SK-N-SH treated with all-trans-retinoic acid at 6 μM for 48 hours (cell line): ENCODE measurements around the gene RECK.

ENCODE experiments used
- ATAC-seq: fragments of 200-7000 bp; cut with Tn5 transposase; 3 replicates; pipeline ENCODE4 v1.9.1; 2020; ENCODE audit warnings: mild to moderate bottlenecking, moderate library complexity
- ARNTL ChIP-seq: fragments of 450-650 bp; formaldehyde crosslinking; IDR thresholded peaks from 2 replicates; pipeline ENCODE4 v1.5.0; 2020; ENCODE audit warnings: low read depth, mild to moderate bottlenecking, moderate library complexity, borderline replicate concordance
- BACH2 ChIP-seq: fragments of 250-450 bp; sonication (Bioruptor Pico); IDR thresholded peaks from 2 replicates; pipeline ENCODE4 v1.9.0; 2021; ENCODE audit warnings: mild to moderate bottlenecking, borderline replicate concordance
- CSDC2 ChIP-seq: fragments of 250-450 bp; sonication (Bioruptor Pico); IDR thresholded peaks from 2 replicates; pipeline ENCODE4 v1.5.0; 2020; ENCODE audit warnings: mild to moderate bottlenecking, moderate library complexity
- ESRRG ChIP-seq: fragments of 250-450 bp; sonication (Bioruptor Pico); IDR thresholded peaks from 2 replicates; pipeline ENCODE4 v1.6.1; 2021; ENCODE audit warnings: mild to moderate bottlenecking
- OSR1 ChIP-seq: fragments of 250-450 bp; sonication (Bioruptor Pico); IDR thresholded peaks from 2 replicates; pipeline ENCODE4 v1.8.0; 2022; ENCODE audit warnings: moderate library complexity, mild to moderate bottlenecking, inconsistent platforms
- PPARA ChIP-seq: fragments of 250-450 bp; sonication (Bioruptor Pico); IDR thresholded peaks from 2 replicates; pipeline ENCODE4 v1.5.0; 2020; ENCODE audit warnings: mild to moderate bottlenecking, borderline replicate concordance
- SNAI2 ChIP-seq: fragments of 250-450 bp; sonication (Bioruptor Pico); IDR thresholded peaks from 2 replicates; pipeline ENCODE4 v1.5.0; 2020; ENCODE audit warnings: mild to moderate bottlenecking, moderate library complexity
- TCF4 ChIP-seq: fragments of 250-450 bp; sonication (Bioruptor Pico); IDR thresholded peaks from 2 replicates; pipeline ENCODE4 v1.8.0; 2021; ENCODE audit warnings: mild to moderate bottlenecking, moderate library complexity, borderline replicate concordance
- TOX ChIP-seq: fragments of 250-450 bp; sonication (Bioruptor Pico); IDR thresholded peaks from 2 replicates; pipeline ENCODE4 v1.8.0; 2021; ENCODE audit warnings: mild to moderate bottlenecking, moderate library complexity, borderline replicate concordance
- ZC3H10 ChIP-seq: fragments of 250-450 bp; sonication (Bioruptor Pico); IDR thresholded peaks from 2 replicates; pipeline ENCODE4 v1.5.1; 2021; ENCODE audit warnings: mild to moderate bottlenecking, moderate library complexity
- ZFP3 ChIP-seq: fragments of 250-450 bp; sonication (Bioruptor Pico); IDR thresholded peaks from 2 replicates; pipeline ENCODE4 v1.5.0; 2020; ENCODE audit warnings: mild to moderate bottlenecking, moderate library complexity
- ZFP30 ChIP-seq: fragments of 450-650 bp; formaldehyde crosslinking; IDR thresholded peaks from 2 replicates; pipeline ENCODE4 v1.5.0; 2022; ENCODE audit warnings: mild to moderate bottlenecking, moderate library complexity
- ZNF565 ChIP-seq: fragments of 450-650 bp; formaldehyde crosslinking; conservative IDR thresholded peaks from 2 replicates; pipeline ENCODE4 v1.5.0; 2020; ENCODE audit warnings: low read depth, mild to moderate bottlenecking, moderate library complexity
- ZNF8 ChIP-seq: fragments of 450-650 bp; formaldehyde crosslinking; IDR thresholded peaks from 2 replicates; pipeline ENCODE4 v1.5.0; 2020; ENCODE audit warnings: mild to moderate bottlenecking, moderate library complexity
- TF ChIP-seq, protein P1 (sequence below): fragments of 250-450 bp; sonication (Bioruptor Pico); IDR thresholded peaks from 2 replicates; pipeline ENCODE4 v1.8.0; 2020; ENCODE audit warnings: mild to moderate bottlenecking, moderate library complexity, borderline replicate concordance
- TF ChIP-seq, protein P2 (sequence below): fragments of 250-450 bp; sonication (Bioruptor Pico); IDR thresholded peaks from 2 replicates; pipeline ENCODE4 v1.5.1; 2020; ENCODE audit warnings: low read depth, mild to moderate bottlenecking, moderate library complexity
- TF ChIP-seq, protein P3 (sequence below): fragments of 250-450 bp; sonication (Bioruptor Pico); IDR thresholded peaks from 2 replicates; pipeline ENCODE4 v1.8.0; 2021; ENCODE audit warnings: low read depth, mild to moderate bottlenecking, moderate library complexity, borderline replicate concordance
- TF ChIP-seq, protein P4 (sequence below): fragments of 250-450 bp; sonication (Bioruptor Pico); IDR thresholded peaks from 2 replicates; pipeline ENCODE4 v1.5.1; 2021; ENCODE audit warnings: mild to moderate bottlenecking, moderate library complexity
- TF ChIP-seq, protein P5 (sequence below): fragments of 250-450 bp; sonication (Bioruptor Pico); IDR thresholded peaks from 2 replicates; pipeline ENCODE4 v1.5.0; 2020; ENCODE audit warnings: mild to moderate bottlenecking, moderate library complexity

RECK gene

DNA sequence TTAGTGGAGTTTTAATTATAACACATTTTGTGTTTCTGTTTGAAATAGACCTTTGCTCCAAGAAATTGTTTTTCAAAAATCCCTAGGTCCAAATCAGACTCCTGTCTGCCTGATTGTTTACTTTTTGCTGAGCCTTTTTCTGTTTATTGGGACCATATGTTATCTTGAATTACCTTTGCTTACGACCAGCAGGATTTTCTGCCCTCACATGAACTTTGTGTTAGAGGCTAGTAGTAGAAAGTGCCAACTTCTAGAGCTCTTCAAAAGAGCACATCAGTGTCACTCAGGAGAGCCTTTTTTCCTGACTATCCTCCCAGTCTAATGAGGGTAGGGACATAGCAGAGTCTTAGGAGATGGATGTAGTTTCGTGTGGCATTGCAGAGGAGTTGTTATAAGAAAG lies 10.2 kb downstream of the RECK start:
- TF ChIP-seq, protein P1, sequence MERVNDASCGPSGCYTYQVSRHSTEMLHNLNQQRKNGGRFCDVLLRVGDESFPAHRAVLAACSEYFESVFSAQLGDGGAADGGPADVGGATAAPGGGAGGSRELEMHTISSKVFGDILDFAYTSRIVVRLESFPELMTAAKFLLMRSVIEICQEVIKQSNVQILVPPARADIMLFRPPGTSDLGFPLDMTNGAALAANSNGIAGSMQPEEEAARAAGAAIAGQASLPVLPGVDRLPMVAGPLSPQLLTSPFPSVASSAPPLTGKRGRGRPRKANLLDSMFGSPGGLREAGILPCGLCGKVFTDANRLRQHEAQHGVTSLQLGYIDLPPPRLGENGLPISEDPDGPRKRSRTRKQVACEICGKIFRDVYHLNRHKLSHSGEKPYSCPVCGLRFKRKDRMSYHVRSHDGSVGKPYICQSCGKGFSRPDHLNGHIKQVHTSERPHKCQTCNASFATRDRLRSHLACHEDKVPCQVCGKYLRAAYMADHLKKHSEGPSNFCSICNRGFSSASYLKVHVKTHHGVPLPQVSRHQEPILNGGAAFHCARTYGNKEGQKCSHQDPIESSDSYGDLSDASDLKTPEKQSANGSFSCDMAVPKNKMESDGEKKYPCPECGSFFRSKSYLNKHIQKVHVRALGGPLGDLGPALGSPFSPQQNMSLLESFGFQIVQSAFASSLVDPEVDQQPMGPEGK = no peak
- no peak for TF ChIP-seq ARNTL (CRISPR knock-in tag)
- peak; percentile 39; the same call in 1 of the 3 replicates for ATAC-seq

DNA sequence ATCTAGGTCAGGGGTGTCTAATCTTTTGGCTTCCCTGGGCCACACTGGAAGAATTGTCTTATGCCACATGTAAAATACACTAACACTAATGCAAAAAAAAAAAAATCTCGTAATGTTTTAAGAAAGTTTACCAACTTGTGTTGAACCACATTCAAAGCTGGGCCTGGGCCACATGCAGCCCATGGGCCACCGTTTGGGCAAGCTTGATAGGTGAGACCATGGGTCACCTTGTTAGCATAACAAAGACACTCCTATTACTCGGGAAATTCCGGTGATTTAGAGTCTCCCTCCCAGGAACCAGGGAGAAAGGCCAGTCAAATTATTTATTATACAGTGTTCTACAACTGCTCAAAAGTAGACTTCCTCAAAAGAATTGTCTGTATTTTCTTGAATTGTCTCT lies 12.7 kb downstream of the RECK start:
- TF ChIP-seq PPARA (CRISPR knock-in tag) (no peak), ESRRG (CRISPR knock-in tag) (no peak), ARNTL (CRISPR knock-in tag) (no peak), ZFP30 (no peak), SNAI2 (no peak), ZC3H10 (no peak), OSR1 (CRISPR knock-in tag) (no peak), TOX (CRISPR knock-in tag) (no peak), ZNF8 (CRISPR knock-in tag) (no peak)
- TF ChIP-seq, protein P2, sequence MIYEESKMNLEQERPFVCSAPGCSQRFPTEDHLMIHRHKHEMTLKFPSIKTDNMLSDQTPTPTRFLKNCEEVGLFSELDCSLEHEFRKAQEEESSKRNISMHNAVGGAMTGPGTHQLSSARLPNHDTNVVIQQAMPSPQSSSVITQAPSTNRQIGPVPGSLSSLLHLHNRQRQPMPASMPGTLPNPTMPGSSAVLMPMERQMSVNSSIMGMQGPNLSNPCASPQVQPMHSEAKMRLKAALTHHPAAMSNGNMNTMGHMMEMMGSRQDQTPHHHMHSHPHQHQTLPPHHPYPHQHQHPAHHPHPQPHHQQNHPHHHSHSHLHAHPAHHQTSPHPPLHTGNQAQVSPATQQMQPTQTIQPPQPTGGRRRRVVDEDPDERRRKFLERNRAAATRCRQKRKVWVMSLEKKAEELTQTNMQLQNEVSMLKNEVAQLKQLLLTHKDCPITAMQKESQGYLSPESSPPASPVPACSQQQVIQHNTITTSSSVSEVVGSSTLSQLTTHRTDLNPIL (CRISPR knock-in tag) = no peak
- TF ChIP-seq, protein P1 = no peak
- TF ChIP-seq, protein P3, sequence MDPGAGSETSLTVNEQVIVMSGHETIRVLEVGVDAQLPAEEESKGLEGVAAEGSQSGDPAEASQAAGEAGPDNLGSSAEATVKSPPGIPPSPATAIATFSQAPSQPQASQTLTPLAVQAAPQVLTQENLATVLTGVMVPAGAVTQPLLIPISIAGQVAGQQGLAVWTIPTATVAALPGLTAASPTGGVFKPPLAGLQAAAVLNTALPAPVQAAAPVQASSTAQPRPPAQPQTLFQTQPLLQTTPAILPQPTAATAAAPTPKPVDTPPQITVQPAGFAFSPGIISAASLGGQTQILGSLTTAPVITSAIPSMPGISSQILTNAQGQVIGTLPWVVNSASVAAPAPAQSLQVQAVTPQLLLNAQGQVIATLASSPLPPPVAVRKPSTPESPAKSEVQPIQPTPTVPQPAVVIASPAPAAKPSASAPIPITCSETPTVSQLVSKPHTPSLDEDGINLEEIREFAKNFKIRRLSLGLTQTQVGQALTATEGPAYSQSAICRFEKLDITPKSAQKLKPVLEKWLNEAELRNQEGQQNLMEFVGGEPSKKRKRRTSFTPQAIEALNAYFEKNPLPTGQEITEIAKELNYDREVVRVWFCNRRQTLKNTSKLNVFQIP (CRISPR knock-in tag) = no peak
- TF ChIP-seq, protein P4, sequence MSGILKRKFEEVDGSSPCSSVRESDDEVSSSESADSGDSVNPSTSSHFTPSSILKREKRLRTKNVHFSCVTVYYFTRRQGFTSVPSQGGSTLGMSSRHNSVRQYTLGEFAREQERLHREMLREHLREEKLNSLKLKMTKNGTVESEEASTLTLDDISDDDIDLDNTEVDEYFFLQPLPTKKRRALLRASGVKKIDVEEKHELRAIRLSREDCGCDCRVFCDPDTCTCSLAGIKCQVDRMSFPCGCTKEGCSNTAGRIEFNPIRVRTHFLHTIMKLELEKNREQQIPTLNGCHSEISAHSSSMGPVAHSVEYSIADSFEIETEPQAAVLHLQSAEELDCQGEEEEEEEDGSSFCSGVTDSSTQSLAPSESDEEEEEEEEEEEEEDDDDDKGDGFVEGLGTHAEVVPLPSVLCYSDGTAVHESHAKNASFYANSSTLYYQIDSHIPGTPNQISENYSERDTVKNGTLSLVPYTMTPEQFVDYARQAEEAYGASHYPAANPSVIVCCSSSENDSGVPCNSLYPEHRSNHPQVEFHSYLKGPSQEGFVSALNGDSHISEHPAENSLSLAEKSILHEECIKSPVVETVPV (CRISPR knock-in tag) = no peak
- ATAC-seq = no peak

DNA sequence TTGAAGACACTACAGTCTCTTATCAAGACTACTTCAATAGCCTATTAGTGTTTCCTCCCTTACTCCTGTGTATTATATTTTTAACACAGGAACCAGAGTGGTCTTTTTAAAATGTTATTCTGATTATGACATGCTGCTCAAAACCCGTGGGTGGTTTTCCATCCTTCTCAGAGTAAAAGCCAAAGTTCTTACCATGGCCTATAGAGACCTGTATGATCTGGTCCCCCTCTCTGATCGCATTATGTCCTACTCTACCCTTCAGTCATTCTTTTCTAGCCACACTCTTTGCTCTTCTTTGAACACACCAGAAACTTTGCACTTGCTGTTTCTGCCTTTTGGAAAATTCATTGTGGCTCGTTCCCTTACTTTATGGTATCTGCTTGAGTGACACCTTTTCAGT lies 13.8 kb downstream of the RECK start:
- ATAC-seq = no peak

More for the DNA sequence above, 13.8 kb downstream of the RECK start:
- TF ChIP-seq, protein P3 (CRISPR knock-in tag) = no peak
- TF ChIP-seq TCF4 (CRISPR knock-in tag) = no peak
- TF ChIP-seq, protein P4 (CRISPR knock-in tag) = no peak
- no peak for TF ChIP-seq CSDC2 (CRISPR knock-in tag)
- TF ChIP-seq, protein P5, sequence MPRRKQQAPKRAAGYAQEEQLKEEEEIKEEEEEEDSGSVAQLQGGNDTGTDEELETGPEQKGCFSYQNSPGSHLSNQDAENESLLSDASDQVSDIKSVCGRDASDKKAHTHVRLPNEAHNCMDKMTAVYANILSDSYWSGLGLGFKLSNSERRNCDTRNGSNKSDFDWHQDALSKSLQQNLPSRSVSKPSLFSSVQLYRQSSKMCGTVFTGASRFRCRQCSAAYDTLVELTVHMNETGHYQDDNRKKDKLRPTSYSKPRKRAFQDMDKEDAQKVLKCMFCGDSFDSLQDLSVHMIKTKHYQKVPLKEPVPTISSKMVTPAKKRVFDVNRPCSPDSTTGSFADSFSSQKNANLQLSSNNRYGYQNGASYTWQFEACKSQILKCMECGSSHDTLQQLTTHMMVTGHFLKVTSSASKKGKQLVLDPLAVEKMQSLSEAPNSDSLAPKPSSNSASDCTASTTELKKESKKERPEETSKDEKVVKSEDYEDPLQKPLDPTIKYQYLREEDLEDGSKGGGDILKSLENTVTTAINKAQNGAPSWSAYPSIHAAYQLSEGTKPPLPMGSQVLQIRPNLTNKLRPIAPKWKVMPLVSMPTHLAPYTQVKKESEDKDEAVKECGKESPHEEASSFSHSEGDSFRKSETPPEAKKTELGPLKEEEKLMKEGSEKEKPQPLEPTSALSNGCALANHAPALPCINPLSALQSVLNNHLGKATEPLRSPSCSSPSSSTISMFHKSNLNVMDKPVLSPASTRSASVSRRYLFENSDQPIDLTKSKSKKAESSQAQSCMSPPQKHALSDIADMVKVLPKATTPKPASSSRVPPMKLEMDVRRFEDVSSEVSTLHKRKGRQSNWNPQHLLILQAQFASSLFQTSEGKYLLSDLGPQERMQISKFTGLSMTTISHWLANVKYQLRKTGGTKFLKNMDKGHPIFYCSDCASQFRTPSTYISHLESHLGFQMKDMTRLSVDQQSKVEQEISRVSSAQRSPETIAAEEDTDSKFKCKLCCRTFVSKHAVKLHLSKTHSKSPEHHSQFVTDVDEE (CRISPR knock-in tag) = no peak
- no peak for TF ChIP-seq OSR1 (CRISPR knock-in tag)
- no peak for TF ChIP-seq TOX (CRISPR knock-in tag)
- no peak for TF ChIP-seq ESRRG (CRISPR knock-in tag)
- no peak for TF ChIP-seq PPARA (CRISPR knock-in tag)
- no peak for TF ChIP-seq ZNF565 (CRISPR knock-in tag)
- TF ChIP-seq ZFP3 (CRISPR knock-in tag) = no peak
- TF ChIP-seq ARNTL (CRISPR knock-in tag) = no peak
- no peak for TF ChIP-seq BACH2
- TF ChIP-seq, protein P1 = no peak
